Endothelial cell of umbilical vein (primary cell): ENCODE data around the gene ACTL7B. TPM values are rescaled to one million over a fixed set of nuclear protein-coding genes. Genes with fewer than 3 reads are reported as not detected.
"Not testable (repeated sequence)": the region's sequence is repeated elsewhere in the genome, so short reads cannot be mapped to it uniquely, and the experiment has no call there.

Source experiments
- BruUV-seq: library from RNA; stranded (reverse); fragments of 400-500 nt; replicated peaks from 2 replicates; lab custom pipeline; 2021; lab: Mats Ljungman, UMichigan
- CTCF ChIA-PET: fragments of 300-600, 350-600 bp; sonication (Branson Sonifier 250); formaldehyde crosslinking; loops from one replicate; lab custom pipeline; 2021; ENCODE audit warnings: antibody characterized with exemption, inconsistent platforms; lab: Charles Lee
- POLR2A ChIA-PET: fragments of 300-600, 350-600 bp; sonication (Branson Sonifier 250); formaldehyde crosslinking; loops from one replicate; lab custom pipeline; 2021; ENCODE audit warnings: antibody characterized with exemption, inconsistent platforms; lab: Charles Lee
- DNase-seq: peaks from one replicate; pipeline ENCODE4 v3.0.0-alpha.2; 2011; ENCODE audit warnings: low read depth, low spot score
- FAIRE-seq: peaks from 2 replicates; lab custom pipeline; 2011; peaks lifted over from hg19 to GRCh38; lab: Jason Lieb, UNC
- H2AFZ ChIP-seq: 2 replicates; pipeline ENCODE4 v1.6.0; 2012; ENCODE audit warnings: low read depth, low read length, control low read depth, inconsistent platforms
- H3K27ac ChIP-seq: 2 replicates; pipeline ENCODE4 v1.5.1; 2011; ENCODE audit warnings: low read depth, mild to moderate bottlenecking, control low read depth, low read length, moderate library complexity; ENCODE audit not compliant: insufficient read depth
- H3K27me3 ChIP-seq, 2 experiments: 2 replicates each; pipeline versions ENCODE4 v1.6.0 to v1.6.1; 2011; ENCODE audit warnings: low read length in 2 of 2, mixed read lengths in 1 of 2; ENCODE audit not compliant: control insufficient read depth in 2 of 2, insufficient read depth in 2 of 2
- H3K36me3 ChIP-seq, 2 experiments: 2 replicates in 1 of 2; 3 replicates in 1 of 2; pipeline ENCODE4 v1.5.1; 2011; ENCODE audit warnings: low read length in 2 of 2, mild to moderate bottlenecking in 1 of 2, moderate library complexity in 1 of 2; ENCODE audit not compliant: control insufficient read depth in 2 of 2, insufficient read depth in 2 of 2; ENCODE audit errors: extremely low read depth in 1 of 2
- H3K4me1 ChIP-seq: 3 replicates; pipeline ENCODE4 v1.5.1; 2011; ENCODE audit warnings: mild to moderate bottlenecking, low read length; ENCODE audit not compliant: control insufficient read depth, insufficient read depth; ENCODE audit errors: extremely low read depth
- H3K4me2 ChIP-seq: 2 replicates; pipeline ENCODE4 v1.6.1; 2011; ENCODE audit warnings: low read length, control low read depth, mixed read lengths; ENCODE audit not compliant: insufficient read depth
- H3K4me3 ChIP-seq, 3 experiments: fragments of 200-600 bp in 1 of 3; sonication (generic), shearing (Covaris generic) in 1 of 3; replicated peaks in 1 of 3; 2 replicates each; pipeline ENCODE4 v1.5.1; 2011 to 2016; ENCODE audit warnings: control low read depth in 3 of 3, low read length in 3 of 3, mild to moderate bottlenecking in 2 of 3, inconsistent platforms in 1 of 3, low read depth in 1 of 3, moderate library complexity in 1 of 3; ENCODE audit not compliant: insufficient read depth in 1 of 3
- H3K79me2 ChIP-seq: 2 replicates; pipeline ENCODE4 v1.6.0; 2012; ENCODE audit warnings: low read length, inconsistent platforms; ENCODE audit not compliant: control insufficient read depth, insufficient read depth
- H3K9ac ChIP-seq: replicated peaks from 2 replicates; pipeline ENCODE3; 2011; ENCODE audit warnings: low read length, control low read depth; ENCODE audit not compliant: insufficient read depth; ENCODE audit errors: extremely low read depth
- H3K9me1 ChIP-seq: replicated peaks from 3 replicates; pipeline ENCODE4 v1.6.0; 2011; ENCODE audit warnings: mild to moderate bottlenecking, low read length; ENCODE audit not compliant: control insufficient read depth, insufficient read depth; ENCODE audit errors: extremely low read depth
- H3K9me3 ChIP-seq: replicated peaks from 2 replicates; pipeline ENCODE4 v1.5.1; 2012; ENCODE audit warnings: low read length, inconsistent platforms; ENCODE audit not compliant: control insufficient read depth, insufficient read depth
- H4K20me1 ChIP-seq: replicated peaks from 2 replicates; pipeline ENCODE3; 2011; ENCODE audit warnings: mild to moderate bottlenecking, low read length; ENCODE audit not compliant: control insufficient read depth, insufficient read depth; ENCODE audit errors: extremely low read depth
- MYC ChIP-seq: IDR thresholded peaks from one replicate; pipeline ENCODE4 v1.6.1; 2011; ENCODE audit warnings: mild to moderate bottlenecking, low read depth, low read length
- dilution Hi-C: fragments of 300-500 bp; cut with MboI; formaldehyde crosslinking; loops from one replicate; pipeline ENCODE4 v1.15.0; 2019; ENCODE audit warnings: low sequenced_read_pairs; ENCODE audit not compliant: extremely low pct_ligation_motif_present
- intact Hi-C: fragments of 100-400 bp; cut with micrococcal nuclease; formaldehyde crosslinking; loops from one replicate; pipeline ENCODE4 v1.10.0; 2022
- polyA plus RNA-seq, 4 experiments: library from polyadenylated mRNA; depleted of rRNA in 3 of 4; stranded (reverse) in 3 of 4; unstranded in 1 of 4; fragments of >200 nt; gene quantifications; 2 replicates each; pipeline versions ENCODE4 v1.2.1 to v1.2.3, GENCODE V29; 2011 to 2012; ENCODE audit warnings: missing spikeins in 1 of 4
- total RNA-seq: library from RNA; stranded (reverse); gene quantifications from 2 replicates; pipeline ENCODE4 v1.2.3, GENCODE V29; 2021
- TF ChIP-seq, protein P1 (sequence below), 2 donors: IDR thresholded peaks; 1 replicate in 1 of 2; 2 replicates in 1 of 2; pipeline ENCODE4 v1.5.1; 2011; ENCODE audit warnings: low read length in 2 of 2, mild to moderate bottlenecking in 2 of 2, moderate library complexity in 2 of 2, control low read depth in 1 of 2, inconsistent platforms in 1 of 2, low read depth in 1 of 2; ENCODE audit not compliant: insufficient read depth in 1 of 2; ENCODE audit errors: extremely low read depth in 1 of 2

ACTL7B gene
- total and polyA plus RNA-seq, 2 donors (not counting 3 experiments of a cell fraction or from before 2014, with no cell fraction given), result not detected

DNA sequence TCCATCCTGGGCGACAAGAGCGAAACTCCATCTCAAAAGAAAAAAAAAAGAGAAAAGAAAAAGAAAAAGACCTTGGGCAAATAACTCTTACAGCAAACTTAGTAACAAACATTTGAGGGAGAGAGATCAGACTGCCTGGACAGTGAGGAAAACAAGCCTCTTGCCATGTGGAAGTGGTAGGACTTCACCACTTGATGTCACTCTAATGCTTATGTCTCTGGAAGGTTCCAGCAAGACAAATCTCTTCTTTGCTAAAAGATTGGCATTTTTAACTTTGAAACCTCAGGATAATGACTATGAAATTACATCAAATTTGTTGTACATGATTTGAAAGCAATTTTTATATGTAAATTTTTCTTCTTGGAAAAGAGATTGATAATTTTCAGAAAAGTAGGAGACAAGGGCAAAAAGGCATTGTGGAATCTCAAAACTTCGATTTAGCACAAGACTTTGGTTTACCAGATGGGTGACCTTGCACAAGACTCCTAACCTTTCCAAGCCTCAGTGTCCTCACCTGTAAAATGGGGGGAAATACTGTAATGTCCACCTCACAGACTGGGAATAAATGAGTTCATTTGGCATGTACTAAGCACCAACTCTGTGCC, 5.4 kb downstream of the ACTL7B start:
- ChIA-PET POLR2A (no interaction called here), CTCF (interaction anchor here (1.1 kb wide), 1 partner anchor 104 kb away, joined by 7 read pairs; no protein-coding TSS in a partner anchor)
- Histone ChIP-seq H2AFZ (no peak overlapping the region), H3K9me3 (no peaks in the 10 kb centered on the region), H3K9ac (no peak overlapping the region), H3K27ac (no peak overlapping the region), H3K27me3 (peaks cover 0 to 2% of the 10 kb centered on the region in 2 experiments), H3K36me3 (no peaks in the 10 kb centered on the region), H3K4me3 (no peak overlapping the region), H3K4me1 (no peaks in the 10 kb centered on the region), H3K4me2 (no peak overlapping the region), H4K20me1 (no peaks in the 10 kb centered on the region), H3K9me1 (no peaks in the 10 kb centered on the region), H3K79me2 (no peaks in the 10 kb centered on the region)
- DNase-seq (peak; percentile 34), FAIRE-seq (peak; percentile 84)
- TF ChIP-seq, protein P1, sequence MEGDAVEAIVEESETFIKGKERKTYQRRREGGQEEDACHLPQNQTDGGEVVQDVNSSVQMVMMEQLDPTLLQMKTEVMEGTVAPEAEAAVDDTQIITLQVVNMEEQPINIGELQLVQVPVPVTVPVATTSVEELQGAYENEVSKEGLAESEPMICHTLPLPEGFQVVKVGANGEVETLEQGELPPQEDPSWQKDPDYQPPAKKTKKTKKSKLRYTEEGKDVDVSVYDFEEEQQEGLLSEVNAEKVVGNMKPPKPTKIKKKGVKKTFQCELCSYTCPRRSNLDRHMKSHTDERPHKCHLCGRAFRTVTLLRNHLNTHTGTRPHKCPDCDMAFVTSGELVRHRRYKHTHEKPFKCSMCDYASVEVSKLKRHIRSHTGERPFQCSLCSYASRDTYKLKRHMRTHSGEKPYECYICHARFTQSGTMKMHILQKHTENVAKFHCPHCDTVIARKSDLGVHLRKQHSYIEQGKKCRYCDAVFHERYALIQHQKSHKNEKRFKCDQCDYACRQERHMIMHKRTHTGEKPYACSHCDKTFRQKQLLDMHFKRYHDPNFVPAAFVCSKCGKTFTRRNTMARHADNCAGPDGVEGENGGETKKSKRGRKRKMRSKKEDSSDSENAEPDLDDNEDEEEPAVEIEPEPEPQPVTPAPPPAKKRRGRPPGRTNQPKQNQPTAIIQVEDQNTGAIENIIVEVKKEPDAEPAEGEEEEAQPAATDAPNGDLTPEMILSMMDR (IDR thresholded peaks at IDR 0.05; ENCODE audit: extremely low read depth in 1 of 2, insufficient read depth in 1 of 2, low read depth in 1 of 2, low read length in 2 of 2), result peak in 1 of 2 donors; percentile 28
- no peak for TF ChIP-seq MYC
- intact Hi-C loops, result loop anchor here (1.0 to 5.0 kb wide), 3 partner anchors 104 to 552 kb away; partner anchors contain the start of gene EPB41L4B
- dilution Hi-C loops, result no loop called here
- no TSS peak for BruUV-seq

DNA sequence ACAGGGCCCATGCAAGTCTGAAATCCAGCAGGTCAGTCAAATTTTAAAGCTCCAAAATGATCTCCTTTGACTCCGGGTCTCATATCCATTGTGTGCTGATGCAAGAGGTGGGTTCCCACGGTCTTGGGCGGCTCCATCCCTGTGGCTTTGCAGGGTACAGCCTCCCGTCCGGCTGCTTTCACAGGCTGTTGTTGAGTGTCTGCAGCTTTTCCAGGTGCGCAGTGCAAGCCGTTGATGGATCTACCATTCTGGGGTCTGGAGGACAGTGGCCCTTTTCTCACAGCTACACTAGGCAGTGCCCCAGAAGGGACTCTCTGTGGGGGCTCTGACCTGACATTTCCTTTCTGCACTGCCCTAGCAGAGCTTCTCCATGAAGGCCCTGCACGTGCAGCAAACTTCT, 7.5 kb downstream of the ACTL7B start:
- H3K9me1 ChIP-seq, POLR2A ChIA-PET, H3K27me3 ChIP-seq, H3K4me3 ChIP-seq, H2AFZ ChIP-seq, H3K9me3 ChIP-seq, H3K4me1 ChIP-seq, FAIRE-seq, intact Hi-C loops, DNase-seq, H3K4me2 ChIP-seq, H3K9ac ChIP-seq, H3K36me3 ChIP-seq, H4K20me1 ChIP-seq, H3K27ac ChIP-seq, dilution Hi-C loops, H3K79me2 ChIP-seq, BruUV-seq: not testable (repeated sequence)
- CTCF ChIA-PET, result interaction anchor here (1.3 kb wide), 1 partner anchor 106 kb away, joined by 3 read pairs; no protein-coding TSS in a partner anchor
